CD14-positive monocyte (primary cell): ENCODE measurements around the gene TPTE2. TPM values are rescaled to one million over a fixed set of nuclear protein-coding genes. Genes with fewer than 3 reads are reported as not detected.
"Not testable (repeated sequence)": the region's sequence is repeated elsewhere in the genome, so short reads cannot be mapped to it uniquely, and the experiment has no call there.

Source experiments
- DNase-seq, 3 donors: peaks; one replicate each; pipeline ENCODE4 v3.0.0-alpha.2; 2011 to 2022
- H2AFZ ChIP-seq: 2 replicates; pipeline ENCODE4 v1.6.0; 2012; ENCODE audit warnings: mild to moderate bottlenecking, low read depth, low read length, inconsistent platforms; ENCODE audit not compliant: insufficient read depth, poor library complexity, severe bottlenecking
- H3K27ac ChIP-seq, 2 donors: 1 replicate in 1 of 2; 2 replicates in 1 of 2; pipeline ENCODE4 v1.5.1; 2012 to 2013; ENCODE audit warnings: low read length in 2 of 2, control low read depth in 1 of 2, inconsistent platforms in 1 of 2, low read depth in 1 of 2, mild to moderate bottlenecking in 1 of 2
- H3K27me3 ChIP-seq, 2 donors: one replicate each; pipeline versions ENCODE4 v1.6.0 to v1.6.1; 2011 to 2013; ENCODE audit warnings: low read length in 2 of 2; ENCODE audit not compliant: control insufficient read depth in 2 of 2, insufficient read depth in 2 of 2
- H3K36me3 ChIP-seq, 2 donors: replicated peaks in 1 of 2; 1 replicate in 1 of 2; 2 replicates in 1 of 2; pipeline versions ENCODE4 v1.5.1 to v1.6.1; 2012 to 2013; ENCODE audit warnings: low read length in 2 of 2, control low read depth in 1 of 2, inconsistent platforms in 1 of 2, mild to moderate bottlenecking in 1 of 2; ENCODE audit not compliant: insufficient read depth in 2 of 2, control insufficient read depth in 1 of 2
- H3K4me1 ChIP-seq, 2 donors: 1 replicate in 1 of 2; 2 replicates in 1 of 2; pipeline versions ENCODE4 v1.5.1 to v1.6.1; 2012 to 2013; ENCODE audit warnings: low read length in 2 of 2, control low read depth in 1 of 2, inconsistent platforms in 1 of 2, mild to moderate bottlenecking in 1 of 2, moderate library complexity in 1 of 2; ENCODE audit not compliant: insufficient read depth in 2 of 2, control insufficient read depth in 1 of 2
- H3K4me2 ChIP-seq: replicated peaks from 2 replicates; pipeline ENCODE3; 2012; ENCODE audit warnings: low read length, moderate library complexity, mild to moderate bottlenecking; ENCODE audit not compliant: poor library complexity, severe bottlenecking; ENCODE audit errors: extremely low read depth
- H3K4me3 ChIP-seq, 3 experiments: fragments of 200-600 bp in 1 of 3; sonication (generic) in 1 of 3; replicated peaks in 1 of 3; 1 replicate in 2 of 3; 2 replicates in 1 of 3; pipeline ENCODE4 v1.5.1; 2011 to 2013; ENCODE audit warnings: low read length in 3 of 3, mild to moderate bottlenecking in 3 of 3, control low read depth in 2 of 3, low read depth in 2 of 3, inconsistent platforms in 1 of 3, moderate library complexity in 1 of 3
- H3K79me2 ChIP-seq: 2 replicates; pipeline ENCODE4 v1.6.0; 2012; ENCODE audit warnings: mild to moderate bottlenecking, control low read depth, inconsistent platforms, low read length, moderate library complexity; ENCODE audit not compliant: insufficient read depth
- H3K9ac ChIP-seq: 2 replicates; pipeline ENCODE4 v1.6.0; 2017; ENCODE audit warnings: low read length, mild to moderate bottlenecking; ENCODE audit not compliant: insufficient read depth, poor library complexity, severe bottlenecking
- H3K9me3 ChIP-seq, 2 donors: replicated peaks in 1 of 2; 1 replicate in 1 of 2; 2 replicates in 1 of 2; pipeline versions ENCODE4 v1.5.1 to v1.6.1; 2012 to 2013; ENCODE audit warnings: low read length in 2 of 2, control low read depth in 1 of 2; ENCODE audit not compliant: control insufficient read depth in 1 of 2, insufficient read depth in 1 of 2
- H4K20me1 ChIP-seq: 2 replicates; pipeline ENCODE4 v1.6.0; 2012; ENCODE audit warnings: mild to moderate bottlenecking, low read length, control low read depth, moderate library complexity; ENCODE audit not compliant: insufficient read depth
- H3K27ac Mint-ChIP-seq, 7 donors: one replicate each; pipeline ENCODE4 v1.8.0; 2020; ENCODE audit warnings: mild to moderate bottlenecking in 7 of 7, mixed read lengths in 7 of 7, moderate library complexity in 6 of 7, inconsistent platforms in 2 of 7
- H3K27me3 Mint-ChIP-seq, 3 donors: one replicate each; pipeline ENCODE4 v1.8.0; 2021 to 2022; ENCODE audit warnings: low read depth in 3 of 3, mild to moderate bottlenecking in 3 of 3, mixed read lengths in 3 of 3, moderate library complexity in 3 of 3, inconsistent platforms in 1 of 3
- H3K36me3 Mint-ChIP-seq, 2 donors: one replicate each; pipeline ENCODE4 v1.8.0; 2020; ENCODE audit warnings: mixed read lengths in 2 of 2, inconsistent platforms in 1 of 2, mild to moderate bottlenecking in 1 of 2
- H3K4me1 Mint-ChIP-seq: one replicate; pipeline ENCODE4 v1.8.0; 2020; ENCODE audit warnings: mild to moderate bottlenecking, mixed read lengths
- H3K4me3 Mint-ChIP-seq, 2 donors: one replicate each; pipeline ENCODE4 v1.8.0; 2020; ENCODE audit warnings: mild to moderate bottlenecking in 2 of 2, mixed read lengths in 2 of 2, moderate library complexity in 1 of 2
- H3K9me3 Mint-ChIP-seq, 7 donors: one replicate each; pipeline ENCODE4 v1.8.0; 2020 to 2022; ENCODE audit warnings: mixed read lengths in 7 of 7, mild to moderate bottlenecking in 6 of 7, moderate library complexity in 6 of 7, inconsistent platforms in 2 of 7
- WGBS: methylation state at CpG from one replicate; pipeline ENCODE4 v1.1.5; 2013; ENCODE audit warnings: missing lambda C conversion rate; ENCODE audit not compliant: insufficient coverage; 5-methylcytosine and 5-hydroxymethylcytosine counted together
- intact Hi-C, 2 donors: fragments of 100-400 bp; cut with micrococcal nuclease; formaldehyde crosslinking; loops; one replicate each; pipeline versions ENCODE4 v1.15.0 to v1.15.1; 2023
- polyA plus RNA-seq, 3 donors: library from polyadenylated mRNA; depleted of rRNA in 1 of 3; unstranded in 2 of 3; stranded (reverse) in 1 of 3; fragments of 300-500 nt in 2 of 3; fragments of >200 nt in 1 of 3; fragmentation: Illumina TruSeq in 2 of 3; gene quantifications; 1 replicate in 2 of 3; 2 replicates in 1 of 3; pipeline ENCODE4 v1.2.3, GENCODE V29; 2012 to 2021
- TF ChIP-seq, protein P1 (sequence below): fragments of 200-600 bp; IDR thresholded peaks from one replicate; pipeline ENCODE4 v1.8.0; 2022; ENCODE audit warnings: antibody characterized with exemption, mild to moderate bottlenecking

Gene TPTE2
- polyA plus RNA-seq, 3 donors: not detected

DNA sequence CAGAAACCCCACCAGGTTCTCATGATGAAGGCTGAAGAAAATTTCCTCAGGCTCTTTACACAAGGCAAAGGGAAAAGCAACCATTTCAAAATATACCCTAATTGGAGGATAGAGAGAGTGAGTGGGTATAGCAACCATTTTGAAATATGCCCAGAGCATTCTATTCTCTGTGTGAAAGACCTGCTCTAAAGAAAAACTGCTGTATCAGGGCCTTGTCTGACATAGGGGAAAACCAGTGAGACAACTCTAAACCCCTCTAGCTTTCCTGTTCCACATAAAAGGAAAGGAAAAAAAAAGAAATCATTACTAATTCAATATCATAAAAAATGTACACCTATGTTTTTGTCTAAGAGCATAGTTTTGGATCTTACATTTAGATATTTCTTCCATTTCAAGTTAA, 42.3 kb downstream of the TPTE2 start:
- Mint-ChIP-seq H3K27ac (no peak overlapping the region), H3K27me3 (peaks cover 2% of the 10 kb centered on the region in 3 donors), H3K9me3 (peaks cover 0 to 13% (median 1%) of the 10 kb centered on the region in 7 donors), H3K4me3 (no peak overlapping the region), H3K36me3 (no peaks in the 10 kb centered on the region), H3K4me1 (no peaks in the 10 kb centered on the region)
- no peak for DNase-seq
- H3K27ac ChIP-seq: no peak overlapping the region
- intact Hi-C loops: no loop called here
- no peak overlapping the region for H3K4me2 ChIP-seq
- H2AFZ ChIP-seq: no peak overlapping the region
- H3K36me3 ChIP-seq: no peaks in the 10 kb centered on the region
- H4K20me1 ChIP-seq: no peaks in the 10 kb centered on the region
- H3K4me3 ChIP-seq: no peak overlapping the region
- no peaks in the 10 kb centered on the region for H3K4me1 ChIP-seq
- TF ChIP-seq, protein P1, sequence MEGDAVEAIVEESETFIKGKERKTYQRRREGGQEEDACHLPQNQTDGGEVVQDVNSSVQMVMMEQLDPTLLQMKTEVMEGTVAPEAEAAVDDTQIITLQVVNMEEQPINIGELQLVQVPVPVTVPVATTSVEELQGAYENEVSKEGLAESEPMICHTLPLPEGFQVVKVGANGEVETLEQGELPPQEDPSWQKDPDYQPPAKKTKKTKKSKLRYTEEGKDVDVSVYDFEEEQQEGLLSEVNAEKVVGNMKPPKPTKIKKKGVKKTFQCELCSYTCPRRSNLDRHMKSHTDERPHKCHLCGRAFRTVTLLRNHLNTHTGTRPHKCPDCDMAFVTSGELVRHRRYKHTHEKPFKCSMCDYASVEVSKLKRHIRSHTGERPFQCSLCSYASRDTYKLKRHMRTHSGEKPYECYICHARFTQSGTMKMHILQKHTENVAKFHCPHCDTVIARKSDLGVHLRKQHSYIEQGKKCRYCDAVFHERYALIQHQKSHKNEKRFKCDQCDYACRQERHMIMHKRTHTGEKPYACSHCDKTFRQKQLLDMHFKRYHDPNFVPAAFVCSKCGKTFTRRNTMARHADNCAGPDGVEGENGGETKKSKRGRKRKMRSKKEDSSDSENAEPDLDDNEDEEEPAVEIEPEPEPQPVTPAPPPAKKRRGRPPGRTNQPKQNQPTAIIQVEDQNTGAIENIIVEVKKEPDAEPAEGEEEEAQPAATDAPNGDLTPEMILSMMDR: no peak
- H3K79me2 ChIP-seq: no peaks in the 10 kb centered on the region
- H3K9ac ChIP-seq: no peak overlapping the region
- H3K27me3 ChIP-seq: no peaks in the 10 kb centered on the region
- no peaks in the 10 kb centered on the region for H3K9me3 ChIP-seq

DNA sequence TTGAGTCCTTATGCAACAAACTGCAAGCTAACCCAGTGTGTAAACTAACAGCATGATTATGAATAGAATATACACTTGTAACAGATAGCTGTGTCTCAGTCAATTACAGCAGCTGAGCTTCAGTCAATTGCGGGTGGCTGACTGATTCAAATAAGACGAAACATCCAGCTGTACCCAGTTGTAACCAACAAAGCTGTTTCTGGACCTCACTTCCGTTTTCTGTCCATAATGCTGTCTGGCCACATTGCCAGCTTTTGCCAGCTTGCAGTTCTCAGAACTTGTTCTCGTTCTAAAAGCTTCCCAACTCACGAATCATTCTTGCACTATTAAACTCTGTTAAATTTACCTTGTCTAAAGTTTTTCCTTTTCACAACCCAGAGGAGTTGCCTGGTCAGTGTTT, 53.7 kb downstream of the TPTE2 start:
- H3K27me3 ChIP-seq, H3K4me3 Mint-ChIP-seq, H4K20me1 ChIP-seq, intact Hi-C loops, H3K4me1 ChIP-seq, H3K27ac ChIP-seq, H2AFZ ChIP-seq, H3K27me3 Mint-ChIP-seq, H3K79me2 ChIP-seq, H3K36me3 Mint-ChIP-seq, H3K4me2 ChIP-seq, H3K4me1 Mint-ChIP-seq, H3K4me3 ChIP-seq, H3K27ac Mint-ChIP-seq, H3K9me3 ChIP-seq, H3K9ac ChIP-seq, DNase-seq, H3K36me3 ChIP-seq: not testable (repeated sequence)
- 82% methylated on average over 4 of the region's 5 CpGs for WGBS
- peaks cover 2 to 13% (median 5%) of the 10 kb centered on the region in 7 donors for H3K9me3 Mint-ChIP-seq

GRCh38 chr13:19460126-19460525, 101.2 kb downstream of the TPTE2 start:
- H3K4me1 Mint-ChIP-seq, H3K79me2 ChIP-seq, H3K4me3 Mint-ChIP-seq, H4K20me1 ChIP-seq, H3K4me1 ChIP-seq, H3K36me3 ChIP-seq, H3K27me3 ChIP-seq, H3K4me3 ChIP-seq, H3K27ac ChIP-seq, H3K9ac ChIP-seq, H3K27me3 Mint-ChIP-seq, intact Hi-C loops, H3K27ac Mint-ChIP-seq, H3K4me2 ChIP-seq, H3K36me3 Mint-ChIP-seq, DNase-seq, H2AFZ ChIP-seq: not testable (repeated sequence)
- H3K9me3 ChIP-seq: peaks cover 6 to 22% of the 10 kb centered on the region in 2 donors
- H3K9me3 Mint-ChIP-seq: peaks cover 16 to 45% (median 22%) of the 10 kb centered on the region in 7 donors
- WGBS: 48% methylated on average over 5 of the region's 9 CpGs
